Type B pancreatic cell (in vitro differentiated cells): ENCODE measurements around the gene KCND2. TPM values are rescaled to one million over a fixed set of nuclear protein-coding genes. Genes with fewer than 3 reads are reported as not detected.

ENCODE experiments used
- DNase-seq: peaks from one replicate; pipeline ENCODE4 v3.0.0; 2021; ENCODE audit warnings: mixed read lengths; ENCODE audit not compliant: unreplicated experiment; ENCODE audit errors: extremely low spot score
- H3K27ac Mint-ChIP-seq: 2 replicates; pipeline ENCODE4 v1.8.0; 2021; ENCODE audit warnings: mild to moderate bottlenecking, mixed read lengths
- H3K27me3 Mint-ChIP-seq: 2 replicates; pipeline ENCODE4 v1.8.0; 2021; ENCODE audit warnings: mixed read lengths
- H3K36me3 Mint-ChIP-seq: 2 replicates; pipeline ENCODE4 v1.8.0; 2021; ENCODE audit warnings: mixed read lengths
- H3K4me1 Mint-ChIP-seq: one replicate; pipeline ENCODE4 v1.8.0; 2021; ENCODE audit warnings: mixed read lengths; ENCODE audit not compliant: unreplicated experiment
- H3K4me3 Mint-ChIP-seq: 2 replicates; pipeline ENCODE4 v1.8.0; 2021; ENCODE audit warnings: mild to moderate bottlenecking, mixed read lengths
- H3K9me3 Mint-ChIP-seq: 2 replicates; pipeline ENCODE4 v1.8.0; 2021; ENCODE audit warnings: mixed read lengths
- total RNA-seq: library from RNA; stranded (reverse); gene quantifications from 2 replicates; pipeline ENCODE4 v1.2.1, GENCODE V29; 2021; ENCODE audit warnings: low replicate concordance
- TF ChIP-seq, protein P1 (sequence below): fragments of 200-600 bp; sonication (generic); conservative IDR thresholded peaks from 2 replicates; pipeline ENCODE4 v1.5.0; 2021; ENCODE audit warnings: antibody characterized with exemption, mild to moderate bottlenecking

Gene KCND2
- total RNA-seq, 1 donor from 2014 or later, result 3.2 TPM

DNA sequence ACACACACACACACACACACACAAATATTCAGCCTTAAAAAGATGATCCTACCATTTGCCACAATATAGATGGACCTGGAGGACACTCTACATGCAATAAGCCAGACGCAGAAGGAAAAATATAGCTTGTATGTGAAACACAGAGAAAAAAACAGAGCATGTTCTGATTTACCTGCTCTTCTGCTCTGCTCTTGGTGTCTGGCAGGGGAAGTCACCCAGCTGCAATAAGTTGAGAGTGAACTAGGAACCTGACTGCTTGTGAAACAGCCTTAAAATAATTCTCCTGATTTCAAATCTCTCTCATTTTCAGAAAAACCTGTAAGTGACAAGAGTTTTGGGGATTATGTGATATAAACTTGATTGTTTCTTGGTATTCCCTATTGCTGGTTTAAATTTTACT lies 31.0 kb upstream of the KCND2 start:
- TF ChIP-seq, protein P1, sequence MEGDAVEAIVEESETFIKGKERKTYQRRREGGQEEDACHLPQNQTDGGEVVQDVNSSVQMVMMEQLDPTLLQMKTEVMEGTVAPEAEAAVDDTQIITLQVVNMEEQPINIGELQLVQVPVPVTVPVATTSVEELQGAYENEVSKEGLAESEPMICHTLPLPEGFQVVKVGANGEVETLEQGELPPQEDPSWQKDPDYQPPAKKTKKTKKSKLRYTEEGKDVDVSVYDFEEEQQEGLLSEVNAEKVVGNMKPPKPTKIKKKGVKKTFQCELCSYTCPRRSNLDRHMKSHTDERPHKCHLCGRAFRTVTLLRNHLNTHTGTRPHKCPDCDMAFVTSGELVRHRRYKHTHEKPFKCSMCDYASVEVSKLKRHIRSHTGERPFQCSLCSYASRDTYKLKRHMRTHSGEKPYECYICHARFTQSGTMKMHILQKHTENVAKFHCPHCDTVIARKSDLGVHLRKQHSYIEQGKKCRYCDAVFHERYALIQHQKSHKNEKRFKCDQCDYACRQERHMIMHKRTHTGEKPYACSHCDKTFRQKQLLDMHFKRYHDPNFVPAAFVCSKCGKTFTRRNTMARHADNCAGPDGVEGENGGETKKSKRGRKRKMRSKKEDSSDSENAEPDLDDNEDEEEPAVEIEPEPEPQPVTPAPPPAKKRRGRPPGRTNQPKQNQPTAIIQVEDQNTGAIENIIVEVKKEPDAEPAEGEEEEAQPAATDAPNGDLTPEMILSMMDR, result no peak
- Mint-ChIP-seq H3K27me3 (no peaks in the 10 kb centered on the region), H3K27ac (no peak overlapping the region), H3K36me3 (no peaks in the 10 kb centered on the region), H3K4me1 (no peaks in the 10 kb centered on the region), H3K4me3 (no peak overlapping the region), H3K9me3 (peaks cover 4% of the 10 kb centered on the region)
- no peak for DNase-seq

DNA sequence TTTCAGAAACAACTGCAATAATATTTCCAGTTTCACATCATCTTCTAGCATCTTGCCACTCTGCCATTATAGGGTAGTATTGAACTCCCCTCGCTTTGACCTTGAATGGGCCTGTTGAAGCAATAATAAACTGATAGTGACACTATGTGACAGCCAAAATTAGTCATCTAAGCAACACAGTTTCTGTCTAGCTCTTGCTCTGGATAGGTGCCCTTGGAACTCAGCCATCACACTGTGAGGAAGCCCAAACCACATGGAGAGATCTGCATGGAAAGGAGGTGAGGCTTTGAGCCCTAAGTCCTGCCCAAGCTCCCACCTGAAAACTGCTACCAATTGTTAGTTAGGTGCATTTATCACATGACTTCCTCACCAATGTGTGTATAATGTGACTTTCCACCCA lies 18.1 kb upstream of the KCND2 start:
- Mint-ChIP-seq H3K27ac (no peak overlapping the region), H3K9me3 (no peaks in the 10 kb centered on the region), H3K4me1 (no peaks in the 10 kb centered on the region), H3K4me3 (no peak overlapping the region), H3K27me3 (no peaks in the 10 kb centered on the region), H3K36me3 (no peaks in the 10 kb centered on the region)
- DNase-seq, result no peak
- TF ChIP-seq, protein P1, result no peak

DNA sequence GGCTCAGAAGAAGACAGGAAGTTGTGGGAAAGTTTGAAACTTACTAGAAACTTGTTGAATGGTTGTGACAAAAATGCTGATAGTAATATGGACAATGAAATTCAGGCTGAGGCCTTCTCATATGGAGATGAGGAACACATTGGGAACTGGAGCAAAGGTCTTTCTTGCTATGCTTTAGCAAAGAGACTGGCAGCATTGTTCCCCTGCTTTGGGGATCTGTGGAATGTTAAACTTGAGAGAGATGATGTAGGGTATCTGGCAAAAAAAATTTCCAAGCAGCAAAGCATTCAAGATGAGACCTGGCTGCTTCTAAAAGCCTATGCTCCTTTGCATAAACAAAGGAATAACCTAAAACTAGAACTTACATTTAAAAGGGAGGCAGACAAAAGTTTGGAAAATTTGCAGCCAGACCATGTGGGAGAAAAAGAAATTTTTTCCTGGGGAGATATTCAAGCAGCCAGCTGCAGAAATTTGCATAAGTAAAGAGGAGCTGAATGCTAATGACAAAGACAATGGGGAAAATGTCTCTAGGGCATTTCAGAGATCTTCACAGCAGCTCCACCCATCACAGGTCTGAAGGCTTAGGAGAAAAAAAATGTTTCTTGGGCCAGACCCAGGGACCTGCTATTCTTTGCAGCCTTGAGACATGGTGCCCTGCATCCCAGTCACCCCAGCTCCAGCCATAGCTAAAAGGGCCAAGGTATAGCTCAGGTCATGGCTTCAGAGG lies 16.5 kb upstream of the KCND2 start:
- no peak overlapping the region for H3K27ac Mint-ChIP-seq
- H3K27me3 Mint-ChIP-seq, result no peaks in the 10 kb centered on the region
- H3K4me3 Mint-ChIP-seq, result no peak overlapping the region

DNA sequence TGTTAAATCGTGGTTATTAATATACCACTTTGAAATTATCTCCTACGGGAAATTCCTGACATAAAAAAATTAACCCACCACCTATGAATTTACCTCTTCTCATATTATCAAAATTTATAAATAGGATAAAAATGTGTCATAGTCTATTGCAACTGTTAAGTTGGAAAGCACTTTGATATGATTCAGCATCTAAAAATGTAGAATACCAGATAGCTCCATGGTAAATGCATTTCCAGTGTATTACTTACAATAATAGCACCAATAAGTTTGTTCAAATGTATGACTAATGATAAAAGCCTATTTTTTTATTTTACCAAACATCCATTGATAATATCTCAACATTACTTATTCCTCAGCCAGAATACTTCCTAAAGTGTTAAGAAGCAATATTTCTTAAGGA lies 13.6 kb upstream of the KCND2 start:
- Mint-ChIP-seq H3K27ac (no peak overlapping the region), H3K4me3 (no peak overlapping the region), H3K9me3 (no peaks in the 10 kb centered on the region), H3K4me1 (no peaks in the 10 kb centered on the region), H3K27me3 (no peaks in the 10 kb centered on the region), H3K36me3 (no peaks in the 10 kb centered on the region)
- DNase-seq, result no peak
- TF ChIP-seq, protein P1, result no peak

More for the DNA sequence above, 16.5 kb upstream of the KCND2 start:
- TF ChIP-seq, protein P1, result no peak
- Mint-ChIP-seq H3K4me1 (no peaks in the 10 kb centered on the region), H3K36me3 (no peaks in the 10 kb centered on the region), H3K9me3 (no peaks in the 10 kb centered on the region)
- DNase-seq, result no peak

DNA sequence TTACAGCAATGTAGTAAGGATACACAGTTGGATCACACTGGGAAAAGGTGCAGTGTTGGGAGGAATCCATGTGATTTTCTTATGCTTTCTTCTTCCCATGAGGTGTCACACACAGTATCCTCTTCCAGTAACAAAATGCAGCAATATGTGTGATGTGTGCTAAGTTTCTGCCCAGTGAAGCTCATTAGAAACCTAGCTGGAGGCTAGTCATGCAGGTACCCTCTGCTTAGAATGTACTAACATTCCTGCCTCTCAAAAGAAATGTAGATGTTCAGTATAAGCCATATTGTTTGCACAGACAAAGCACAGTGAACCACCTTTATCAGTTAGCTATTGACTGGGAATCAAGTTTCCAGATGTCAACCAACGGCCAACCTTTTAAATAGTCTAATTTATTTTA lies 12.9 kb upstream of the KCND2 start:
- no peaks in the 10 kb centered on the region for H3K36me3 Mint-ChIP-seq
- H3K27ac Mint-ChIP-seq, result no peak overlapping the region
- DNase-seq, result no peak
- no peaks in the 10 kb centered on the region for H3K4me1 Mint-ChIP-seq
- H3K4me3 Mint-ChIP-seq, result no peak overlapping the region
- no peaks in the 10 kb centered on the region for H3K9me3 Mint-ChIP-seq
- TF ChIP-seq, protein P1, result no peak
- H3K27me3 Mint-ChIP-seq, result no peaks in the 10 kb centered on the region
